Right lobe of liver (tissue), 6 donors: ENCODE data around the gene MOXD1. TPM values are rescaled to one million over a fixed set of nuclear protein-coding genes. Genes with fewer than 3 reads are reported as not detected.
"Not testable (repeated sequence)": the region's sequence is repeated elsewhere in the genome, so short reads cannot be mapped to it uniquely, and the experiment has no call there.

Source experiments
- ATAC-seq, 4 donors: fragments of 200-7000 bp; cut with Tn5 transposase; one replicate each; pipeline ENCODE4 v1.9.1; 2020; ENCODE audit warnings: mild to moderate bottlenecking in 4 of 4, moderate library complexity in 4 of 4
- DNase-seq, 3 donors: peaks; one replicate each; pipeline ENCODE4 v3.0.0-alpha.2; 2020
- H3K27ac ChIP-seq, 3 donors: fragments of 200-600 bp; one replicate each; pipeline ENCODE4 v1.8.0; 2022
- H3K27me3 ChIP-seq, 2 donors: fragments of 200-600 bp; one replicate each; pipeline ENCODE4 v1.8.0; 2022
- H3K36me3 ChIP-seq, 4 donors: fragments of 200-600 bp; sonication (generic) in 1 of 4; one replicate each; pipeline versions ENCODE4 v1.5.1 to v1.8.0; 2017 to 2022; ENCODE audit warnings: control low read depth in 1 of 4
- H3K4me1 ChIP-seq, 4 donors: fragments of 200-600 bp; sonication (generic) in 1 of 4; one replicate each; pipeline versions ENCODE4 v1.5.1 to v1.8.0; 2017 to 2022; ENCODE audit warnings: control low read depth in 1 of 4
- H3K4me3 ChIP-seq, 3 donors: fragments of 200-600 bp; one replicate each; pipeline ENCODE4 v1.8.0; 2022
- H3K9me3 ChIP-seq, 4 donors: fragments of 200-600 bp; sonication (generic) in 1 of 4; one replicate each; pipeline versions ENCODE4 v1.5.1 to v1.8.0; 2017 to 2022; ENCODE audit warnings: control low read depth in 1 of 4
- POLR2A ChIP-seq: fragments of 450-650 bp; IDR thresholded peaks from one replicate; pipeline ENCODE4 v1.6.1; 2017; ENCODE audit warnings: antibody characterized with exemption, mild to moderate bottlenecking
- WGBS: methylation state at CpG from one replicate; pipeline ENCODE4 v1.1.6; 2018; ENCODE audit warnings: low coverage, low lambda C conversion rate; ENCODE audit not compliant: insufficient coverage; ENCODE audit errors: missing lambda C conversion rate; 5-methylcytosine and 5-hydroxymethylcytosine counted together
- intact Hi-C, 2 donors: fragments of 100-400 bp; cut with DNase I; formaldehyde crosslinking; loops; one replicate each; pipeline versions ENCODE4 v1.11.2 to v1.14.1; 2022
- total RNA-seq, 6 experiments: library from RNA; depleted of rRNA in 2 of 6; stranded (reverse); fragments of >200 nt in 2 of 6; fragmentation: NEBNext Ultra II Directional in 3 of 6; extraction: Animal tissue kit (Norgen Biotek cat#: 25700) in 3 of 6; gene quantifications; one replicate each; pipeline versions ENCODE4 v1.1.0 to v1.2.4, GENCODE V29; 2016 to 2023
- TF ChIP-seq, protein P1 (sequence below), 4 donors: fragments of 200-600 bp in 3 of 4; fragments of 450-650 bp in 1 of 4; IDR thresholded peaks; one replicate each; pipeline versions ENCODE4 v1.5.1 to v1.8.0; 2016 to 2022; ENCODE audit warnings: antibody characterized with exemption in 4 of 4, mild to moderate bottlenecking in 2 of 4
- donor health status: DM: no; HTN: yes; CAD: no.
- donor health status: DM: no; HTN: no; CAD: no.
- donor health status: DM: no; HTN: no; CAD: no.
- donor health status: DM: no; HTN: yes; CAD: no.
- donor health status: DM: no; HTN: yes; CAD: no.

MOXD1 gene
- total RNA-seq, 6 experiments from 2014 or later: 0.24 to 2.3 (median 1.0) TPM; not detected in 1

DNA sequence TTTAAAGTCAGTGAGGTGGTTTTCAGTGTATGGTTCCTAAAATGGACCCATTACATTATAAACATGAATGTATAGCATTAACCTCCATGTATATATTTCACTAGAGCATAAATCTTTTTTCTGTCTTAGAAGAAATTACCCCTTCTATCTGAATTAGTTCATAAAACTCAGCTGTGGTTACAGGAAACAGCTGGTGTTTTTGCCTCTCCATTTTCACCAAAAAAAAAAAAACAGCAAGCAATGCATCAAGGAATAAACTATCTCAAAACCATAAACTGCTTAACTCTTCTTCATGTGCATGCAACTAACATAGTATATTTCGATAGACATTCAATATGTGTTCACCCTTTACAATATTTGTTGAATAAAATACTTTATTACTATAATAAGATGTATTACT lies 40.2 kb downstream of the MOXD1 start:
- 43% methylated on average over 1 of the region's 1 CpG for WGBS
- no peak overlapping the region for H3K27ac ChIP-seq
- H3K27me3 ChIP-seq: no peaks in the 10 kb centered on the region
- H3K4me1 ChIP-seq: no peaks in the 10 kb centered on the region
- no peak for TF ChIP-seq POLR2A
- TF ChIP-seq, protein P1, sequence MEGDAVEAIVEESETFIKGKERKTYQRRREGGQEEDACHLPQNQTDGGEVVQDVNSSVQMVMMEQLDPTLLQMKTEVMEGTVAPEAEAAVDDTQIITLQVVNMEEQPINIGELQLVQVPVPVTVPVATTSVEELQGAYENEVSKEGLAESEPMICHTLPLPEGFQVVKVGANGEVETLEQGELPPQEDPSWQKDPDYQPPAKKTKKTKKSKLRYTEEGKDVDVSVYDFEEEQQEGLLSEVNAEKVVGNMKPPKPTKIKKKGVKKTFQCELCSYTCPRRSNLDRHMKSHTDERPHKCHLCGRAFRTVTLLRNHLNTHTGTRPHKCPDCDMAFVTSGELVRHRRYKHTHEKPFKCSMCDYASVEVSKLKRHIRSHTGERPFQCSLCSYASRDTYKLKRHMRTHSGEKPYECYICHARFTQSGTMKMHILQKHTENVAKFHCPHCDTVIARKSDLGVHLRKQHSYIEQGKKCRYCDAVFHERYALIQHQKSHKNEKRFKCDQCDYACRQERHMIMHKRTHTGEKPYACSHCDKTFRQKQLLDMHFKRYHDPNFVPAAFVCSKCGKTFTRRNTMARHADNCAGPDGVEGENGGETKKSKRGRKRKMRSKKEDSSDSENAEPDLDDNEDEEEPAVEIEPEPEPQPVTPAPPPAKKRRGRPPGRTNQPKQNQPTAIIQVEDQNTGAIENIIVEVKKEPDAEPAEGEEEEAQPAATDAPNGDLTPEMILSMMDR (IDR thresholded peaks at IDR 0.05): no peak
- no peak for DNase-seq
- no peak overlapping the region for H3K4me3 ChIP-seq
- ATAC-seq: no peak
- intact Hi-C loops: no loop called here
- H3K36me3 ChIP-seq: no peaks in the 10 kb centered on the region
- H3K9me3 ChIP-seq: no peaks in the 10 kb centered on the region

DNA sequence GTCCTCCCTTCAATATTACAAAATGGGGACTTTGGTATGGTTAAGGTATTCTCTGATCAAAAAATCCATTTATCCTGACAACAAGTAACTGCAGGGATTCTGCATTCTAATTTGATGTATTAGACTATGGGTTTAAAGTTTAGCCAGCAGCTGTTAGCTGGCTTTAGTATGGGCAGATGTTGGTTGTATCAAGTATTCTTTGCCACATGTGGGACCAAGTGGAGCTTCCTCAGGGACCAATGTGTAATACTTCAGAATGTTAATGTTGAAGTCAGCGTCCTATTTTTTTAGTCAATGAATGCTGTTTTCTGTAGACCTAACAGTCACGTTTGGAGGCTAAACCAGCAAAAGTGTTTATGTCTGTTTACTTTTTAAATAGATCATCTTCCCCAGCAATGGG lies 41.4 kb downstream of the MOXD1 start:
- Histone ChIP-seq H3K27me3 (no peaks in the 10 kb centered on the region), H3K4me1 (no peaks in the 10 kb centered on the region), H3K4me3 (no peak overlapping the region), H3K9me3 (no peaks in the 10 kb centered on the region), H3K27ac (no peak overlapping the region), H3K36me3 (no peaks in the 10 kb centered on the region)
- WGBS: 51% methylated on average over 2 of the region's 2 CpGs
- TF ChIP-seq, protein P1 (IDR thresholded peaks at IDR 0.05): no peak
- no peak for TF ChIP-seq POLR2A
- intact Hi-C loops: no loop called here
- no peak for ATAC-seq
- DNase-seq: no peak

DNA sequence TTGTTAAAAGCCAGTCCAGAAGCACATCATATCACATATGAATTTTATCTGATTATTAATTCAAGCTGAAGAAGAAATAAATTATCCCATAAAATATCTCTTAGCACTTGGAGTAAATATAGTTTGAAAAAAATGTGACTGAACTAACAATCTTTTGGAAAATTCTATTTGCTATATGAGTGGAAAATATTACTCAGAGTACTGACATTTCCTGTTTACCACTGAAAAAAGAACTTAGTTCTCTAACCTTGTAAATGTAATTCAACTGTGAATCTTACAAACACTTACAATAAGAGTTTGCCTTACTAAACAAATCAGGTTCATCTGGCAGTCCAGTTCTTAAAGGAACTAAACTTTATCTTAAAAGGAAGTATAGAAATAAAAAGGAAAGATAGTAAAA lies 44.2 kb downstream of the MOXD1 start:
- H3K4me3 ChIP-seq: no peak overlapping the region
- peak in 1 of 4 donors; percentile 12 for ATAC-seq
- DNase-seq: no peak
- TF ChIP-seq, protein P1 (IDR thresholded peaks at IDR 0.05): no peak
- TF ChIP-seq POLR2A: no peak
- no peaks in the 10 kb centered on the region for H3K9me3 ChIP-seq
- no peaks in the 10 kb centered on the region for H3K4me1 ChIP-seq
- H3K27ac ChIP-seq: no peak overlapping the region
- intact Hi-C loops: no loop called here
- no peaks in the 10 kb centered on the region for H3K27me3 ChIP-seq
- H3K36me3 ChIP-seq: no peaks in the 10 kb centered on the region

DNA sequence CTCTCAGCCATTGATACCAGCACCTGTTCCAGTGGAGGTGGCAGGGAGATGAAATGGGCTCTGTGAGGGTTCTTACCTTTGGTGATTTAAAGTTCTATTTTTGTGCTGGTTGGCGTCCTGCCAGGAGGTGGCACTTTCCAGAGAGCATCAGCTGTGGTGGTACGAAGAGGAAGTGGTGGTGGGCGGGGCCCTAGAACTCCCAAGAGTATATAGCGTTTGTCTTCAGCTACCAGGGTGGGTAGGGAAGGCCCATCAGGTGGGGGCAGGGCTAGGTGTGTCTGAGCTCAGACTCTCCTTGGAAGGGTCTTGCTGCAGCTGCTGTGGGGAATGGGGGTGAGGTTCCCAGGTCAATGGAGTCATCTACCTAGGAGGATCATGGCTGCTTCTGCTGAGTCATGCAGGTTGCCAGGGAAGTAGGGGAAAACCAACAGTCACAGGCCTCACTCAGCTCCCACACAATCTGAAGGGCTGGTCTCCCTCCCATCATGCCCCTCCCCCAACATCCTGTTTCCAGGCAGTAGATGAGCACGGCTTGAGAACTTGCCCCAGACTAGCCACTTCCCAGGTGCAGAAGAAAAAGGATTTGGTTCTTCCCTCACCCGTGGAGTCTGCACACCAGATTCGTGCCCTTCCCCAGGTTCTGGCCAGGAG lies 46.6 kb downstream of the MOXD1 start:
- TF ChIP-seq POLR2A: no peak
- TF ChIP-seq, protein P1 (IDR thresholded peaks at IDR 0.05): no peak
- no peaks in the 10 kb centered on the region for H3K9me3 ChIP-seq
- WGBS: 53% methylated on average over 3 of the region's 7 CpGs
- H3K27ac ChIP-seq: no peak overlapping the region
- H3K4me3 ChIP-seq: no peak overlapping the region
- H3K27me3 ChIP-seq: no peaks in the 10 kb centered on the region
- no peak for DNase-seq
- H3K4me1 ChIP-seq: no peaks in the 10 kb centered on the region
- intact Hi-C loops: no loop called here
- no peak for ATAC-seq
- H3K36me3 ChIP-seq: no peaks in the 10 kb centered on the region

DNA sequence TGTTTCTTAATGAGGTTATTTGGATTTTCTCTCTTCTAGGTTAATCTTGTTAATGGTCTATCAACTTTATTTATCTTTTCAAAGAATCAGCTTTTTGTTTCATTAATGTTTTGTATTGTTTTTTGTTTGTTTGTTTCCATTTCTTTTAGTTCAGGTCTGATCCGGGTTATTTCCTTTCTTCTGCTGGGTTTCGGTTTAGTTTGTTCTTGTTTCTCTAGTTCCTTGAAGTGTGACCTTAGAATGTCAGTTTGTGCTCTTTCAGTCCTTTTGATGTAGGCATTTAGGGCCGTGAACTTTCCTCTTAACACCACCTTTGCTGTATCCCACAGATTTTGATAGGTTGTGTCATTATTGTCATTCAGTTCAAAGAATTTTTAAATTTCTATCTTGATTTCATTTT lies 49.3 kb downstream of the MOXD1 start:
- ATAC-seq, H3K36me3 ChIP-seq, DNase-seq, H3K27ac ChIP-seq, H3K9me3 ChIP-seq, intact Hi-C loops, H3K4me3 ChIP-seq, H3K4me1 ChIP-seq, H3K27me3 ChIP-seq: not testable (repeated sequence)
- WGBS: 70% methylated on average over 3 of the region's 3 CpGs
